Right forelimb (tissue), 1 donor: ENCODE results near the gene TOM1L2.

Experiments
- DNase-seq: peaks from one replicate; pipeline ENCODE4 v3.0.0-alpha.2; 2018

The TOM1L2 gene

DNA sequence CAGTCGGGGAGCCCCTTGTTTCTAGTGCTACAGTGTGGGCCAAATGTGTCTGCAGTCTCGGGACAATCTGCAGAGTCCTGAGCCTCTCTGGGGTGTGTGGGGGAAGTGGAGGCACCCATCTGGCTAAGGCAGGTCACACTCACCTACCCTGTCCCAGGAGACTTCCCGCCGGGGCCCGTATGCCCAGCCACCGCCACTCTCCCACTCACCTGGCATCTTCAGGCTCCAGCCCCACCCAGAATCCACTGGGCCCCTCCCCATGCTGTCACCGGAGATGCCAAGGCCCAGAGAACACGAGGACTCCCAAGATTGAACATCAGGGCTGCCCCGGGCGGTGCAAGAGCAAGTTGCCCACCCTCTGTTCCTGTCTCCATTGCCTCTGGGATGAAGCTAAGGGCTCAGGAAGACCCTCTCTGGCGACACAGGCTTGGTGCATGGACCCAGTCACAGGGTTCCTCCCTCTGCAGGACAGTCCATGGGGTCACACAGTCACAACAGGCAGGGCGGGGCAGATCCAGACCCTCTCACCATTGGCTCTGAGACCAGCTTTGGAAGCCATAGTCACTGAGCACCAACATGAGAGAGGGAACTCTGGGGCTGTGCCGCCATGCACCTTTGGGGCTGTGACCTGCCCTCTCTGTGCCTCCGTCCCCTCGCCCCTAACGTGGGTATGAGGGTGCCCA lies 173.5 kb downstream of the TOM1L2 start:
- DNase-seq = no peak

DNA sequence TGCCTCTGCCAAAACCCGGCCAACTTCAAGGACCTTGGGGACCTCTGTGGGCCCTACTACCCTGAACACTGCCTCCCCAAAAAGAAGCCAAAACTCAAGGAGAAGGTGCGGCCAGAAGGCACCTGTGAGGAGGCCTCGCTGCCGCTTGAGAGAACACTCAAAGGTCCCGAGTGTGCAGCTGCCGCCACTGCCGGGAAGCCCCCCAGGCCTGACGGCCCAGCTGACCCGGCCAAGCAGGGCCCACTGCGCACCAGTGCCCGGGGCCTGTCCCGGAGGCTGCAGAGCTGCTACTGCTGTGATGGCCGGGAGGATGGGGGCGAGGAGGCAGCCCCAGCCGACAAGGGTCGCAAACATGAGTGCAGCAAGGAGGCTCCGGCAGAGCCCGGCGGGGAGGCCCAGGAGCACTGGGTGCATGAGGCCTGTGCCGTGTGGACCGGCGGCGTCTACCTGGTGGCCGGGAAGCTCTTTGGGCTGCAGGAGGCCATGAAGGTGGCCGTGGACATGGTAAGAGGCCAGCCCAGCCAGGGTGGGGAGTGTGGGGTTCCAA lies 174.1 kb downstream of the TOM1L2 start:
- no peak for DNase-seq

GRCh38 chr17:17797119-17797809 lies 174.9 kb downstream of the TOM1L2 start:
- no peak for DNase-seq

DNA sequence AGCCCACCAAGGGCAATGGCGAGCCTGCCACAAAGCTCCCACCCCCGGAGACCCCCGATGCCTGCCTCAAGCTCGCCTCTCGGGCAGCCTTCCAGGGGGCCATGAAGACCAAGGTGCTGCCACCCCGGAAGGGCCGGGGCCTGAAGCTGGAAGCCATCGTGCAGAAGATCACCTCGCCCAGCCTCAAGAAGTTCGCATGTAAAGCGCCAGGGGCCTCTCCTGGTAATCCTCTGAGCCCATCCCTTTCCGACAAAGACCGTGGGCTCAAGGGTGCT lies 175.5 kb downstream of the TOM1L2 start:
- no peak for DNase-seq

GRCh38 chr17:17795946-17796786 lies 176.0 kb downstream of the TOM1L2 start:
- no peak for DNase-seq

DNA sequence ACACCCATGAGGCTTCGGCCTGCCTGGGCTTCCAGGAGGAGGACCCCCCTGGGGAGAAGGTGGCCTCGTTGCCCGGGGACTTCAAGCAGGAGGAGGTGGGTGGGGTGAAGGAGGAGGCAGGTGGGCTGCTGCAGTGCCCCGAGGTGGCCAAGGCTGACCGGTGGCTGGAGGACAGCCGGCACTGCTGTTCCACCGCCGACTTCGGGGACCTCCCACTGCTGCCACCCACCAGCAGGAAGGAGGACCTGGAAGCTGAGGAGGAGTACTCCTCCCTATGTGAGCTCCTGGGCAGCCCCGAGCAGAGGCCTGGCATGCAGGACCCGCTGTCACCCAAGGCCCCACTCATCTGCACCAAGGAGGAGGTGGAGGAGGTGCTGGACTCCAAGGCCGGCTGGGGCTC lies 176.9 kb downstream of the TOM1L2 start:
- no peak for DNase-seq

DNA sequence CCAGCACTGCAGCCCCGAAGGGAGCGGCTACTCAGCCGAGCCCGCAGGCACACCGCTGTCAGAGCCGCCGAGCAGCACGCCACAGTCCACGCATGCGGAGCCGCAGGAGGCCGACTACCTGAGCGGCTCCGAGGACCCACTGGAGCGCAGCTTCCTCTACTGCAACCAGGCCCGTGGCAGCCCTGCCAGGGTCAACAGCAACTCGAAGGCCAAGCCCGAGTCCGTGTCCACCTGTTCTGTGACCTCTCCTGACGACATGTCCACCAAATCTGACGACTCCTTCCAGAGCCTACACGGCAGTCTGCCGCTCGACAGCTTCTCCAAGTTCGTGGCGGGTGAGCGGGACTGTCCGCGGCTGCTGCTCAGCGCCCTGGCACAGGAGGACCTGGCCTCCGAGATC lies 177.8 kb downstream of the TOM1L2 start:
- DNase-seq = no peak
